Gastroesophageal sphincter (tissue), 3 donors: ENCODE data around the gene SHPK.

Experiments used
- CTCF ChIP-seq, 4 experiments: fragments of 200-600 bp in 2 of 4; fragments of 450-650 bp in 2 of 4; sonication (generic) in 1 of 4; IDR thresholded peaks; one replicate each; pipeline ENCODE4 v1.5.1; 2017 to 2019; ENCODE audit warnings: antibody characterized with exemption in 4 of 4, mild to moderate bottlenecking in 2 of 4, moderate library complexity in 2 of 4
- EP300 ChIP-seq: sonication (generic); formaldehyde crosslinking; IDR thresholded peaks from one replicate; pipeline ENCODE4 v1.6.1; 2017; ENCODE audit warnings: antibody characterized with exemption, mild to moderate bottlenecking
- POLR2AphosphoS5 ChIP-seq: sonication (generic); formaldehyde crosslinking; IDR thresholded peaks from one replicate; pipeline ENCODE4 v1.6.1; 2017; ENCODE audit warnings: antibody characterized with exemption

- TF ChIP-seq POLR2AphosphoS5 (no peak), EP300 (no peak), CTCF (IDR thresholded peaks at IDR 0.05) (no peak)
Observed at GRCh38 chr17:3621146-3621720, 14.8 kb downstream of the SHPK start.
